Fibroblast of mammary gland (primary cell): Measurements from ENCODE around the gene COX5B.
"Not testable (repeated sequence)": the region's sequence is repeated elsewhere in the genome, so short reads cannot be mapped to it uniquely, and the experiment has no call there.

Experiments
- DNase-seq: peaks from one replicate; pipeline ENCODE4 v3.0.0-alpha.2; 2010; ENCODE audit warnings: low read depth
- H3K4me3 ChIP-seq: 2 replicates; pipeline ENCODE4 v1.5.1; 2011; ENCODE audit warnings: low read depth, mild to moderate bottlenecking, low read length, moderate library complexity; ENCODE audit not compliant: control insufficient read depth
- CTCF ChIP-seq: conservative IDR thresholded peaks from 2 replicates; pipeline ENCODE4 v1.5.1; 2011; ENCODE audit warnings: low read depth, low read length, inconsistent platforms; ENCODE audit not compliant: control insufficient read depth, insufficient read depth

Gene COX5B

GRCh38 chr2:97673915-97674283 is 28.0 kb downstream of the COX5B start:
- no peak for TF ChIP-seq CTCF
- DNase-seq: no peak

DNA sequence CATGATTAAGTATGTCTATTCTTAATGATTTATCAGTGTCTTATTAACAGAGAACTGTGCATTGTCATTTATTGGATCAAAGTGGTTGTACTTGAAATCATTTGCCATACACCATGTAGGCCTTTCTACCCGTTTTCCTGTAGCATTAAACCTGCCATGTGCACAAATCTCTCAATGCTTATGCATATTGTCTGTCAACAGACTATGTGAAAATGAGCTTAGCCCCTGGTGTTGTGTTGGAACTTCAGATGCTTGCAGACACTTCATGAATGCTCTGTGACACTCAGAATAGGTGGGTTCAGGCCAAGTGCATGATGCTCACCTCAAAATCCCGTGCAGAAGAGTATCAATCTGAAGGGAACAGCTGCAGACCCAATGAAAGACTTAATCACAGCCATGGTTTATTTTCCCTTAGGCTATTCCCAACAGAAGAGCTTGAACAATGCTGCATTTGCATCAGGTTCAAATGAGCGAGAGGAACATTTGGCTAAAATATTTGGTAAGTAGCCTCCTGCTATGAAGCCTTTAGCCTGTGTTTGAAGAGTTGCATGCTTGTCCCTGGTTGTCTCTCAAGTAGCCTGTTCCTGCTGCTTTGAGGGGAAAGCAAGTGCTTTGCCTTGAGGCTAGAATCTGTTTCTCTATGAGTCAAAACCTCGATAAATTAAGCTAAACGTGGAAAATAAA is 29.7 kb downstream of the COX5B start:
- no peak overlapping the region for H3K4me3 ChIP-seq
- no peak for TF ChIP-seq CTCF
- no peak for DNase-seq

More at GRCh38 chr2:97673915-97674283, 28.0 kb downstream of the COX5B start:
- no peak overlapping the region for H3K4me3 ChIP-seq

GRCh38 chr2:97676620-97677019 is 30.8 kb downstream of the COX5B start:
- H3K4me3 ChIP-seq: no peak overlapping the region
- no peak for TF ChIP-seq CTCF
- DNase-seq: no peak

- no peak for TF ChIP-seq CTCF
- no peak overlapping the region for H3K4me3 ChIP-seq
- DNase-seq: no peak
Measured at GRCh38 chr2:97677480-97677879, 31.6 kb downstream of the COX5B start.

GRCh38 chr2:97678298-97678697 is 32.4 kb downstream of the COX5B start:
- TF ChIP-seq CTCF: no peak
- DNase-seq: no peak
- H3K4me3 ChIP-seq: no peak overlapping the region

DNA sequence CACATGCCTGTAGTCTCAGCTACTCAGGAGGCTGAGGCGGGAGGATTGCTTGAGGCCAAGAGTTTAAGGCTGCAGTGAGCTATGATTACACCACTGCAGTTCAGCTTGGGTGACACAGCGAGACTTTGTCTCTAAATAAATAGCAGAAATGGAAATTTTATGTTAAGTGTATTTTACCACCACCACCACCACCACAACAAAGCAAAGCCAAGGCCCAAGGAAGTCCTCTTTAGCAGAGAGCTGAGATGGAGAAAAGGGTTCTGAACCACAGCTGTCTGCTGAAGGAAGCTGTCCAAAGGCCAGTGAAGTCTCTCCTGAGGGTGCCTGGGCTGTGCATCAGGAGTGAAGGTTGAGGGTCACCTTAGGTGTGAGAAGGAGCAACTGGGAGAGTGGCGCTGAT is 41.4 kb downstream of the COX5B start:
- not testable (repeated sequence) for DNase-seq

DNA sequence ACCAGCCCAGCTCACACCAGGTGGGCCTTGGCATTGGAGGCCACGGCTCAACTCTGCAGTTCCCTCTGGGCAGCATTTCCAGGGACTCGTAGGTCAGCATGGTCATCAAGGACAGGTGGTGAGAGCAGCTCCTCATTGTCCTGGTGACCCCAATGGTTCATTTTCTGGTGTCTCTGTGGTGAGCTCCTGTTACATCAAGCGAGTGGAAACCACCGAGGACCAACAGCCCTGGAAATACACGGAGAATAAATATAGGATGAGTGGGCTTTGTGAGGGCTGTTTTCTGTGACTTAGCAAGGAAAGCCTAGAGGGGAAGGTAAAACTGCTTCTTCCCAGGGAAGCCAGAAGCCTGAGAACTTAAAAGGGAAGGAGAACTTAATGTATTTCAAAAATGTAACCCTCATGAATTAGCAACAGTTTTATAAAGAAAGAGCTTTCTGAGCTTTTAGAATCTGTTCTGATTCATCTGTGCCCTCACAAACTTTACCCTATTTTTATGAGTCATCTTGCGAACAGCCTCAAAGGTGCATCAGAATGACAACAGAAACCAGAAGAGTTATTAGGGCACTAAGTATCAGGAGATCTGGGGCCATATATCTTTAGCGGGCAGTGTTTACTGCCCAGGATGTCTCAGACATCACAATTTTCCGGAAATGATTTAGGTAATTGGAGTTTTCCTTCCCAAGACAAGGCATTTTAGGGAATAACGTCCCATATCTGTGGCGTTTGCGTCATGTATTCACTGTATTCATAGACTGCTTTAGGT is 42.4 kb downstream of the COX5B start:
- no peak overlapping the region for H3K4me3 ChIP-seq
- peak; percentile 30 for DNase-seq
- no peak for TF ChIP-seq CTCF

More for the DNA sequence above, 41.4 kb downstream of the COX5B start:
- H3K4me3 ChIP-seq: not testable (repeated sequence)
